NCI-H1105 treated with DMSO at 0.1 percent for 48 hours (cell line): Measurements from ENCODE around the gene EVI5L.

Experiments
- DNase-seq: peaks from one replicate; lab custom pipeline; 2025; lab: John Stamatoyannopoulos, UW

Gene EVI5L

GRCh38 chr19:7898967-7899366 is 68.9 kb downstream of the EVI5L start:
- DNase-seq = no peak

- DNase-seq = no peak
These were observed 69.8 kb downstream of the EVI5L start for GRCh38 chr19:7899751-7900378.

GRCh38 chr19:7900401-7900870 is 70.4 kb downstream of the EVI5L start:
- DNase-seq = no peak

GRCh38 chr19:7900931-7901330 is 70.9 kb downstream of the EVI5L start:
- no peak for DNase-seq

- no peak for DNase-seq
These were observed 71.3 kb downstream of the EVI5L start for GRCh38 chr19:7901337-7901736.

- no peak for DNase-seq
These were observed 72.8 kb downstream of the EVI5L start for GRCh38 chr19:7902796-7903243.

GRCh38 chr19:7903244-7904073 is 73.4 kb downstream of the EVI5L start, which contains the start of gene MAP2K7:
Gene MAP2K7 (plus strand): TSS chr19:7903877. CDS start chr19:7903945, 68 bp downstream.
- peak; percentile 99 for DNase-seq

- no peak for DNase-seq
These were observed 74.3 kb downstream of the EVI5L start for GRCh38 chr19:7904074-7905020.

- no peak for DNase-seq
These were observed 75.2 kb downstream of the EVI5L start for GRCh38 chr19:7905268-7905667.

GRCh38 chr19:7905859-7906258 is 75.8 kb downstream of the EVI5L start:
- DNase-seq = no peak

GRCh38 chr19:7907122-7907521 is 77.1 kb downstream of the EVI5L start:
- no peak for DNase-seq

- DNase-seq = no peak
These were observed 77.5 kb downstream of the EVI5L start for GRCh38 chr19:7907544-7907943.

- no peak for DNase-seq
These were observed 78.2 kb downstream of the EVI5L start for GRCh38 chr19:7908078-7908699.

GRCh38 chr19:7908742-7909461 is 78.9 kb downstream of the EVI5L start:
- no peak for DNase-seq

- DNase-seq = no peak
These were observed 79.6 kb downstream of the EVI5L start for GRCh38 chr19:7909471-7910067.

- no peak for DNase-seq
These were observed 80.5 kb downstream of the EVI5L start for GRCh38 chr19:7910321-7911161.

- no peak for DNase-seq
These were observed 81.6 kb downstream of the EVI5L start for GRCh38 chr19:7911508-7912143.

GRCh38 chr19:7912144-7912696 is 82.2 kb downstream of the EVI5L start:
- DNase-seq = no peak
